22Rv1 (cell line): ENCODE measurements around the gene SYNGR1.

ENCODE experiments used
- ZFX ChIP-seq: fragments of 450-650 bp; IDR thresholded peaks from 2 replicates; pipeline ENCODE4 v1.6.1; 2017; ENCODE audit warnings: antibody characterized with exemption, borderline replicate concordance
- TF ChIP-seq, protein P1 (sequence below): fragments of 450-650 bp; IDR thresholded peaks from 2 replicates; pipeline ENCODE4 v1.5.1; 2017; ENCODE audit warnings: mild to moderate bottlenecking

DNA sequence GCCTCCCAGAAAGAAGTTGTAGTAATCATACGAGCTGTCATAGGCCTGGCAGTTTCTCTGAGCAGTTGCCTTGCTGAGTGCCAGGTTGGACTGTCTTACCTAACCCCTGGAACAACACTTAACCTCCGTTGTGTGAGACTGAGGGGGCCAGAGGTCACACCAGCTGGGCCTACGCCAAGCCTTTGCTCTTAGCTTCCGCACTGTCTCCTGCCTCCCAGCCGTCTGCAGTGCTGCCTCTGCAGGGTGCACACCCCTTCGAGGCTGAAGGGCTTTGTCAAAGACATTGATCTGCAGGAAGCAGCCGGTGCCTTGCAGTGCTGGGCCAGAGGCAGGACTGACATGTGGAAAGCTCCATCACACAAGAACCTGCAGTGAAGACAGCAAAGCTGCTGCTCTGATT, 66.5 kb downstream of the SYNGR1 start:
- TF ChIP-seq, protein P1, sequence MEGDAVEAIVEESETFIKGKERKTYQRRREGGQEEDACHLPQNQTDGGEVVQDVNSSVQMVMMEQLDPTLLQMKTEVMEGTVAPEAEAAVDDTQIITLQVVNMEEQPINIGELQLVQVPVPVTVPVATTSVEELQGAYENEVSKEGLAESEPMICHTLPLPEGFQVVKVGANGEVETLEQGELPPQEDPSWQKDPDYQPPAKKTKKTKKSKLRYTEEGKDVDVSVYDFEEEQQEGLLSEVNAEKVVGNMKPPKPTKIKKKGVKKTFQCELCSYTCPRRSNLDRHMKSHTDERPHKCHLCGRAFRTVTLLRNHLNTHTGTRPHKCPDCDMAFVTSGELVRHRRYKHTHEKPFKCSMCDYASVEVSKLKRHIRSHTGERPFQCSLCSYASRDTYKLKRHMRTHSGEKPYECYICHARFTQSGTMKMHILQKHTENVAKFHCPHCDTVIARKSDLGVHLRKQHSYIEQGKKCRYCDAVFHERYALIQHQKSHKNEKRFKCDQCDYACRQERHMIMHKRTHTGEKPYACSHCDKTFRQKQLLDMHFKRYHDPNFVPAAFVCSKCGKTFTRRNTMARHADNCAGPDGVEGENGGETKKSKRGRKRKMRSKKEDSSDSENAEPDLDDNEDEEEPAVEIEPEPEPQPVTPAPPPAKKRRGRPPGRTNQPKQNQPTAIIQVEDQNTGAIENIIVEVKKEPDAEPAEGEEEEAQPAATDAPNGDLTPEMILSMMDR, result no peak
- no peak for TF ChIP-seq ZFX
